Measurements from ENCODE around the gene CACNG6.
"Not testable (repeated sequence)": the region's sequence is repeated elsewhere in the genome, so short reads cannot be mapped to it uniquely, and the experiment has no call there.

The CACNG6 gene

GRCh38 chr19:53991224-53992113 is at the start of gene CACNG6:
Gene CACNG6, plus strand, starts transcription at chr19:53991637. Its CDS starts 1,241 bp downstream, at chr19:53992878.
- DNase-seq = no peak

GRCh38 chr19:53942001-53942786 is 49.2 kb upstream of the CACNG6 start:
- DNase-seq = peak in 1 of 2 donors; percentile 28

GRCh38 chr19:53944416-53944815 is 47.0 kb upstream of the CACNG6 start:
- DNase-seq = no peak

GRCh38 chr19:53944933-53945332 is 46.5 kb upstream of the CACNG6 start:
- DNase-seq = no peak

GRCh38 chr19:53945441-53945840 is 46.0 kb upstream of the CACNG6 start:
- DNase-seq = no peak

GRCh38 chr19:53945998-53946397 is 45.4 kb upstream of the CACNG6 start:
- no peak for DNase-seq

- DNase-seq = no peak
Observed at GRCh38 chr19:53947624-53948023, 43.8 kb upstream of the CACNG6 start.

GRCh38 chr19:53948611-53949010 is 42.8 kb upstream of the CACNG6 start:
- not testable (repeated sequence) for DNase-seq

- DNase-seq = no peak
Observed at GRCh38 chr19:53951436-53951835, 40.0 kb upstream of the CACNG6 start.

- DNase-seq = no peak
Observed at GRCh38 chr19:53951947-53952346, 39.5 kb upstream of the CACNG6 start.

- no peak for DNase-seq
Observed at GRCh38 chr19:53953383-53953782, 38.1 kb upstream of the CACNG6 start.

GRCh38 chr19:53957448-53958167 is 33.8 kb upstream of the CACNG6 start:
- DNase-seq = no peak

- no peak for DNase-seq
Observed at GRCh38 chr19:53958168-53958571, 33.3 kb upstream of the CACNG6 start.

GRCh38 chr19:53958823-53959757 is 32.3 kb upstream of the CACNG6 start:
- no peak for DNase-seq

GRCh38 chr19:53960187-53960586 is 31.2 kb upstream of the CACNG6 start:
- DNase-seq = no peak

GRCh38 chr19:53960886-53961285 is 30.6 kb upstream of the CACNG6 start:
- DNase-seq = no peak

GRCh38 chr19:53961523-53962356 is 29.7 kb upstream of the CACNG6 start:
- no peak for DNase-seq

- DNase-seq = no peak
Observed at GRCh38 chr19:53962887-53963431, 28.5 kb upstream of the CACNG6 start, which contains the start of gene CACNG8. Gene CACNG8, plus strand, starts transcription at chr19:53962937.

GRCh38 chr19:53965091-53965490 is 26.3 kb upstream of the CACNG6 start:
- no peak for DNase-seq

GRCh38 chr19:53966931-53967330 is 24.5 kb upstream of the CACNG6 start:
- no peak for DNase-seq

- no peak for DNase-seq
Observed at GRCh38 chr19:53969366-53969765, 22.1 kb upstream of the CACNG6 start.
